PC-3 (cell line): Measurements from ENCODE around the gene SLC12A6. TPM values are rescaled to one million over a fixed set of nuclear protein-coding genes. Genes with fewer than 3 reads are reported as not detected.

Experiments
- ATAC-seq: fragments of 200-7000 bp; cut with Tn5 transposase; 2 replicates; pipeline ENCODE4 v1.9.1; 2020; ENCODE audit warnings: mild to moderate bottlenecking, moderate library complexity
- BruUV-seq: library from RNA; stranded (reverse); fragments of 400-500 nt; replicated peaks from 2 replicates; lab custom pipeline; 2021; lab: Mats Ljungman, UMichigan
- CTCF ChIA-PET: fragments of 300-600 bp; sonication (Branson Sonifier 250); formaldehyde crosslinking; loops from one replicate; lab custom pipeline; 2022; ENCODE audit warnings: antibody characterized with exemption; lab: Charles Lee
- POLR2A ChIA-PET: fragments of 300-600 bp; sonication (Branson Sonifier 250); formaldehyde crosslinking; loops from one replicate; lab custom pipeline; 2022; ENCODE audit warnings: antibody characterized with exemption; ENCODE audit not compliant: unreplicated experiment; lab: Charles Lee
- DNase-seq: peaks from one replicate; pipeline ENCODE4 v3.0.0-alpha.2; 2015
- H2AFZ ChIP-seq: fragments of 300-600 bp; sonication (generic); 2 replicates; pipeline ENCODE4 v1.6.0; 2016; ENCODE audit warnings: antibody characterized with exemption, low read length
- H3F3A ChIP-seq: fragments of 300-600 bp; sonication (generic); one replicate; pipeline ENCODE4 v1.6.0; 2017; ENCODE audit warnings: antibody characterized with exemption, low read length, control low read depth, mild to moderate bottlenecking; ENCODE audit not compliant: unreplicated experiment
- H3K27ac ChIP-seq: fragments of 300-600 bp; sonication (generic); 2 replicates; pipeline ENCODE4 v1.5.1; 2016; ENCODE audit warnings: mild to moderate bottlenecking, low read length
- H3K27me3 ChIP-seq: fragments of 300-600 bp; sonication (generic); 2 replicates; pipeline ENCODE4 v1.6.1; 2016; ENCODE audit warnings: low read length, mixed read lengths
- H3K36me3 ChIP-seq: fragments of 300-600 bp; sonication (generic); 2 replicates; pipeline ENCODE4 v1.6.1; 2016; ENCODE audit warnings: low read depth, mixed run types, low read length, mixed read lengths
- H3K4me1 ChIP-seq: fragments of 300-600 bp; sonication (generic); 2 replicates; pipeline ENCODE4 v1.5.1; 2016; ENCODE audit warnings: low read length; ENCODE audit not compliant: insufficient read depth
- H3K4me2 ChIP-seq: fragments of 300-600 bp; sonication (generic); 2 replicates; pipeline ENCODE4 v1.6.0; 2016; ENCODE audit warnings: low read length
- H3K4me3 ChIP-seq: fragments of 300-600 bp; sonication (generic); 2 replicates; pipeline ENCODE4 v1.5.1; 2016; ENCODE audit warnings: mild to moderate bottlenecking, low read length, mixed read lengths
- H3K79me2 ChIP-seq: fragments of 300-600 bp; sonication (generic); 2 replicates; pipeline ENCODE4 v1.6.1; 2017; ENCODE audit warnings: low read length, mixed read lengths
- H3K9ac ChIP-seq: fragments of 300-600 bp; sonication (generic); 2 replicates; pipeline ENCODE4 v1.6.0; 2016; ENCODE audit warnings: mild to moderate bottlenecking, low read length
- H3K9me2 ChIP-seq: fragments of 300-600 bp; sonication (generic); replicated peaks from 2 replicates; pipeline ENCODE4 v1.6.1; 2016; ENCODE audit warnings: mixed run types, low read length, mixed read lengths
- H3K9me3 ChIP-seq: fragments of 300-600 bp; sonication (generic); 2 replicates; pipeline ENCODE4 v1.6.1; 2016; ENCODE audit warnings: low read length, mixed read lengths
- H4K20me1 ChIP-seq: fragments of 300-600 bp; sonication (generic); 2 replicates; pipeline ENCODE4 v1.6.1; 2016; ENCODE audit warnings: low read length, mixed read lengths
- EZH2 ChIP-seq: fragments of 300-600 bp; sonication (generic); IDR thresholded peaks from one replicate; pipeline ENCODE4 v1.6.1; 2017; ENCODE audit warnings: antibody characterized with exemption, mild to moderate bottlenecking, low read length; ENCODE audit not compliant: unreplicated experiment
- EZH2phosphoT487 ChIP-seq: fragments of 300-600 bp; sonication (generic); IDR thresholded peaks from 2 replicates; pipeline ENCODE4 v1.6.1; 2018; ENCODE audit warnings: mild to moderate bottlenecking, antibody characterized with exemption, low read length, borderline replicate concordance
- intact Hi-C: fragments of 100-400 bp; cut with micrococcal nuclease; formaldehyde crosslinking; loops from 2 replicates; pipeline ENCODE4 v1.9.0; 2023
- microRNA-seq: library from miRNA; unstranded; fragments of <30 nt; microRNA quantifications from one replicate; pipeline ENCODE4 v1.1.0, GENCODE V29; 2020; ENCODE audit not compliant: unreplicated experiment
- total RNA-seq: library from RNA; depleted of rRNA; stranded (reverse); fragments of >200 nt; gene quantifications from 2 replicates; pipeline ENCODE4 v1.2.3, GENCODE V29; 2014; rRNA removed
- TF ChIP-seq, protein P1 (sequence below): fragments of 300-600 bp; sonication (generic); conservative IDR thresholded peaks from 2 replicates; pipeline ENCODE4 v1.5.1; 2017; ENCODE audit warnings: antibody characterized with exemption, low read depth, mild to moderate bottlenecking, low read length

The SLC12A6 gene
- total RNA-seq, 1 experiment from 2014 or later = 22.9 TPM

DNA sequence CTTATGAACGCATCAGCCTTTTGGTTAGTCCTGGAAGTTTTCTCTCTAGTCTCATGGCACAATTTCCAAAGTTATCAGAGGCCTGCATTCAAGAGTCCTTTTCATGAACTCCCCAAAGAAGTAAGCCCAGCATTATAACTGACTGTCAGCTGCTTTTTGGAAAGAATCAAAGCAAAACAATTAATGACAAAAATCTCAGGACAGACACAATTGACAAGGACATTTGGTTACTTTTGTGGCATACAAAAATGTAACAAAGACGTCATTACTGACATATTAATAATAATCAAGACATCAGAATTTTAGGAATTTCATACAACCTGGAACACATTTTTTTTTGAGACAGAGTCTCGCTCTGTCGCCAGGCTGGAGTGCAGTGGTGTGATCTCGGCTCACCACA lies 148.9 kb downstream of the SLC12A6 start:
- no TSS peak for BruUV-seq
- Histone ChIP-seq H3K9ac (no peak overlapping the region), H3K27ac (no peak overlapping the region), H4K20me1 (0 out of 2 replicates have a peak, but pooled peaks cover 17% of the 10 kb centered on the region), H3K4me3 (no peak overlapping the region), H3K9me2 (no peaks in the 10 kb centered on the region), H3K79me2 (peaks cover 90% of the 10 kb centered on the region), H2AFZ (no peak overlapping the region), H3K4me2 (no peak overlapping the region), H3K9me3 (no peaks in the 10 kb centered on the region), H3F3A (no peaks in the 10 kb centered on the region), H3K27me3 (no peaks in the 10 kb centered on the region), H3K36me3 (peaks cover 18% of the 10 kb centered on the region), H3K4me1 (no peaks in the 10 kb centered on the region)
- TF ChIP-seq EZH2 = no peak
- TF ChIP-seq, protein P1, sequence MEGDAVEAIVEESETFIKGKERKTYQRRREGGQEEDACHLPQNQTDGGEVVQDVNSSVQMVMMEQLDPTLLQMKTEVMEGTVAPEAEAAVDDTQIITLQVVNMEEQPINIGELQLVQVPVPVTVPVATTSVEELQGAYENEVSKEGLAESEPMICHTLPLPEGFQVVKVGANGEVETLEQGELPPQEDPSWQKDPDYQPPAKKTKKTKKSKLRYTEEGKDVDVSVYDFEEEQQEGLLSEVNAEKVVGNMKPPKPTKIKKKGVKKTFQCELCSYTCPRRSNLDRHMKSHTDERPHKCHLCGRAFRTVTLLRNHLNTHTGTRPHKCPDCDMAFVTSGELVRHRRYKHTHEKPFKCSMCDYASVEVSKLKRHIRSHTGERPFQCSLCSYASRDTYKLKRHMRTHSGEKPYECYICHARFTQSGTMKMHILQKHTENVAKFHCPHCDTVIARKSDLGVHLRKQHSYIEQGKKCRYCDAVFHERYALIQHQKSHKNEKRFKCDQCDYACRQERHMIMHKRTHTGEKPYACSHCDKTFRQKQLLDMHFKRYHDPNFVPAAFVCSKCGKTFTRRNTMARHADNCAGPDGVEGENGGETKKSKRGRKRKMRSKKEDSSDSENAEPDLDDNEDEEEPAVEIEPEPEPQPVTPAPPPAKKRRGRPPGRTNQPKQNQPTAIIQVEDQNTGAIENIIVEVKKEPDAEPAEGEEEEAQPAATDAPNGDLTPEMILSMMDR = no peak
- TF ChIP-seq EZH2phosphoT487 = no peak
- intact Hi-C loops = no loop called here
- ChIA-PET CTCF (no interaction called here), POLR2A (no interaction called here)
- DNase-seq (no peak), ATAC-seq (no peak)

DNA sequence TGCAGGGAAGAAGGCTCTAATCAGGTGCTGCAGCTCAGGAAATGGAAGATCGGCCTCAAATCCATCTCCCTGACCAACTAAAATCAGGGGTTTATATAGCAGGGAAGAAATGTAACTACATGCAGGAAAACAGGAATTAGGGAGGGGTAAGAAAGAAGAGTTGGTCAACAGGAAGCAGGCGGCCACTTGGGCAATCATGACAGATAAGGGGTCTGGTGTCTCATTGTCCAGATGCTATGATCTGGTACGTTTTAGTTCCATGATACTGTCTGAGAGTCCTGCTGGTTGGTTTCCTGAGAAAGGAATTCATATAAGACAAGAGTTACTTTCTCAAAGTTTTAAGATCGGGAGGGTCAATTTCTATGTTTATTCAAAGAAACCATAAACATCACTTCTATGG lies 151.9 kb downstream of the SLC12A6 start:
- H2AFZ ChIP-seq = no peak overlapping the region
- H3K4me3 ChIP-seq = no peak overlapping the region
- no peaks in the 10 kb centered on the region for H3K9me2 ChIP-seq
- H3F3A ChIP-seq = no peaks in the 10 kb centered on the region
- no peak overlapping the region for H3K4me2 ChIP-seq
- H3K27me3 ChIP-seq = no peaks in the 10 kb centered on the region
- H3K36me3 ChIP-seq = peaks cover 18% of the 10 kb centered on the region
- CTCF ChIA-PET = no interaction called here
- H3K79me2 ChIP-seq = peaks cover 87% of the 10 kb centered on the region
- POLR2A ChIA-PET = no interaction called here
- TF ChIP-seq EZH2 (no peak), EZH2phosphoT487 (no peak)
- TF ChIP-seq, protein P1 = no peak
- H3K9me3 ChIP-seq = no peaks in the 10 kb centered on the region
- H3K27ac ChIP-seq = no peak overlapping the region
- DNase-seq (no peak), ATAC-seq (no peak)
- no TSS peak for BruUV-seq
- H3K9ac ChIP-seq = no peak overlapping the region
- intact Hi-C loops = no loop called here
- 0 out of 2 replicates have a peak, but pooled peaks cover 14% of the 10 kb centered on the region for H4K20me1 ChIP-seq
- no peaks in the 10 kb centered on the region for H3K4me1 ChIP-seq

DNA sequence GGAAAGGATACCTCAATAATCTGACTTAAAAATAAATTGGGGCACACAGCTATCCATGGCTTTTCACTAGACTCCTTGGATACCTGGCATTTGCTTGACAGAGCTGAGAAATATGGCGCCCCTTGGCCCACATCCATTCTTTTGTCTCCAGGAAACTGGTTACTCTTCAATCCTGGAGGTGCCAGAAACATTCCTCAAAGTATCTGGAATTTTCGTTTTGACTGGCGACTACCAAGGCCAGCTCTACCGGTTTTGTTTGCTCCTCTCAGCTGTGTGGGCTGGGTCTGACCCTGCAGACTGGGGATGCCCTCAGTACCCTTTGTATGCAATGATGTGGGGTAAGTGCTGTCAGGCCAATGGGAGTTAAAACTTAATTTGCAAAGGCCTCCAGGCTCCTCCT lies 154.6 kb downstream of the SLC12A6 start:
- ChIA-PET CTCF (no interaction called here), POLR2A (no interaction called here)
- H3F3A ChIP-seq = no peaks in the 10 kb centered on the region
- H3K4me3 ChIP-seq = no peak overlapping the region
- peaks cover 85% of the 10 kb centered on the region for H3K79me2 ChIP-seq
- DNase-seq (peak; percentile 27), ATAC-seq (no peak; the same call in 1 of the 2 replicates)
- H2AFZ ChIP-seq = no peak overlapping the region
- no peaks in the 10 kb centered on the region for H3K27me3 ChIP-seq
- no peaks in the 10 kb centered on the region for H3K9me2 ChIP-seq
- 0 out of 2 replicates have a peak, but pooled peaks cover 4% of the 10 kb centered on the region for H4K20me1 ChIP-seq
- intact Hi-C loops = no loop called here
- H3K9me3 ChIP-seq = no peaks in the 10 kb centered on the region
- no TSS peak for BruUV-seq
- H3K9ac ChIP-seq = no peak overlapping the region
- no peaks in the 10 kb centered on the region for H3K4me1 ChIP-seq
- TF ChIP-seq, protein P1 = no peak
- TF ChIP-seq EZH2 = no peak
- no peak for TF ChIP-seq EZH2phosphoT487
- H3K36me3 ChIP-seq = peaks cover 11% of the 10 kb centered on the region
- H3K27ac ChIP-seq = no peak overlapping the region
- no peak overlapping the region for H3K4me2 ChIP-seq

Small RNA genes within 50 kb of the gene (microRNA-seq; reads per million reads assigned to microRNA genes)
- not detected for gene MIR1233-1

Other genes starting within 250 kb of the SLC12A6 start
- 50.3 and 66.0 TPM in 2 replicates for gene EMC7, start 235.9 kb downstream of the SLC12A6 start, total RNA-seq
- 1.2 and 2.6 TPM in 2 replicates for gene PGBD4, start 235.7 kb downstream of the SLC12A6 start, total RNA-seq
- gene KATNBL1, start 127.7 kb downstream of the SLC12A6 start, total RNA-seq = 51.6 and 57.6 TPM in 2 replicates
- gene EMC4, start 112.8 kb downstream of the SLC12A6 start, total RNA-seq = 486 and 540 TPM in 2 replicates
- gene NOP10, start 5.4 kb upstream of the SLC12A6 start, total RNA-seq = 291 and 323 TPM in 2 replicates
- 0.04 TPM in 1 of 2 replicates, not detected in the other for gene NUTM1, start 5.5 kb upstream of the SLC12A6 start, total RNA-seq
- 37.0 and 38.2 TPM in 2 replicates for gene LPCAT4, start 29.4 kb upstream of the SLC12A6 start, total RNA-seq
- gene GOLGA8A, start 100.0 kb upstream of the SLC12A6 start, total RNA-seq = 25.3 and 37.3 TPM in 2 replicates
- 50.0 and 51.0 TPM in 2 replicates for gene GOLGA8B, start 245.9 kb upstream of the SLC12A6 start, total RNA-seq